SK-N-SH treated with all-trans-retinoic acid at 6 μM for 48 hours (cell line): Measurements from ENCODE around the gene ACR.

Source experiments
- ATAC-seq: fragments of 200-7000 bp; cut with Tn5 transposase; 3 replicates; pipeline ENCODE4 v1.9.1; 2020; ENCODE audit warnings: mild to moderate bottlenecking, moderate library complexity
- BACH2 ChIP-seq: fragments of 250-450 bp; sonication (Bioruptor Pico); IDR thresholded peaks from 2 replicates; pipeline ENCODE4 v1.9.0; 2021; ENCODE audit warnings: mild to moderate bottlenecking, borderline replicate concordance
- CSDC2 ChIP-seq: fragments of 250-450 bp; sonication (Bioruptor Pico); IDR thresholded peaks from 2 replicates; pipeline ENCODE4 v1.5.0; 2020; ENCODE audit warnings: mild to moderate bottlenecking, moderate library complexity
- ESRRG ChIP-seq: fragments of 250-450 bp; sonication (Bioruptor Pico); IDR thresholded peaks from 2 replicates; pipeline ENCODE4 v1.6.1; 2021; ENCODE audit warnings: mild to moderate bottlenecking
- GLIS3 ChIP-seq: fragments of 250-450 bp; sonication (Bioruptor Pico); IDR thresholded peaks from 2 replicates; pipeline ENCODE4 v1.5.0; 2020; ENCODE audit warnings: mild to moderate bottlenecking, moderate library complexity
- PPARA ChIP-seq: fragments of 250-450 bp; sonication (Bioruptor Pico); IDR thresholded peaks from 2 replicates; pipeline ENCODE4 v1.5.0; 2020; ENCODE audit warnings: mild to moderate bottlenecking, borderline replicate concordance
- RARB ChIP-seq: fragments of 250-450 bp; sonication (Bioruptor Pico); IDR thresholded peaks from 2 replicates; pipeline ENCODE4 v1.8.0; 2021; ENCODE audit warnings: mild to moderate bottlenecking, moderate library complexity
- SNAI2 ChIP-seq: fragments of 250-450 bp; sonication (Bioruptor Pico); IDR thresholded peaks from 2 replicates; pipeline ENCODE4 v1.5.0; 2020; ENCODE audit warnings: mild to moderate bottlenecking, moderate library complexity
- TCF4 ChIP-seq: fragments of 250-450 bp; sonication (Bioruptor Pico); IDR thresholded peaks from 2 replicates; pipeline ENCODE4 v1.8.0; 2021; ENCODE audit warnings: mild to moderate bottlenecking, moderate library complexity, borderline replicate concordance
- TOX ChIP-seq: fragments of 250-450 bp; sonication (Bioruptor Pico); IDR thresholded peaks from 2 replicates; pipeline ENCODE4 v1.8.0; 2021; ENCODE audit warnings: mild to moderate bottlenecking, moderate library complexity, borderline replicate concordance
- ZFP3 ChIP-seq: fragments of 250-450 bp; sonication (Bioruptor Pico); IDR thresholded peaks from 2 replicates; pipeline ENCODE4 v1.5.0; 2020; ENCODE audit warnings: mild to moderate bottlenecking, moderate library complexity
- ZNF565 ChIP-seq: fragments of 450-650 bp; formaldehyde crosslinking; conservative IDR thresholded peaks from 2 replicates; pipeline ENCODE4 v1.5.0; 2020; ENCODE audit warnings: low read depth, mild to moderate bottlenecking, moderate library complexity
- ZNF70 ChIP-seq: fragments of 450-650 bp; formaldehyde crosslinking; IDR thresholded peaks from 2 replicates; pipeline ENCODE4 v1.5.0; 2020; ENCODE audit warnings: mild to moderate bottlenecking, moderate library complexity
- ZNF8 ChIP-seq: fragments of 450-650 bp; formaldehyde crosslinking; IDR thresholded peaks from 2 replicates; pipeline ENCODE4 v1.5.0; 2020; ENCODE audit warnings: mild to moderate bottlenecking, moderate library complexity
- TF ChIP-seq, protein P1 (sequence below): fragments of 250-450 bp; sonication (Bioruptor Pico); IDR thresholded peaks from 2 replicates; pipeline ENCODE4 v1.5.0; 2020; ENCODE audit warnings: mild to moderate bottlenecking, moderate library complexity
- TF ChIP-seq, protein P2 (sequence below): fragments of 250-450 bp; sonication (Bioruptor Pico); IDR thresholded peaks from 2 replicates; pipeline ENCODE4 v1.5.1; 2020; ENCODE audit warnings: low read depth, mild to moderate bottlenecking, moderate library complexity
- TF ChIP-seq, protein P3 (sequence below): fragments of 250-450 bp; sonication (Bioruptor Pico); IDR thresholded peaks from 2 replicates; pipeline ENCODE4 v1.5.1; 2021; ENCODE audit warnings: mild to moderate bottlenecking, moderate library complexity
- TF ChIP-seq, protein P4 (sequence below): fragments of 250-450 bp; sonication (Bioruptor Pico); IDR thresholded peaks from 2 replicates; pipeline ENCODE4 v1.8.0; 2021; ENCODE audit warnings: low read depth, mild to moderate bottlenecking, moderate library complexity, borderline replicate concordance
- TF ChIP-seq, protein P5 (sequence below): fragments of 250-450 bp; sonication (Bioruptor Pico); IDR thresholded peaks from 2 replicates; pipeline ENCODE4 v1.8.0; 2020; ENCODE audit warnings: mild to moderate bottlenecking, moderate library complexity, borderline replicate concordance

The ACR gene

DNA sequence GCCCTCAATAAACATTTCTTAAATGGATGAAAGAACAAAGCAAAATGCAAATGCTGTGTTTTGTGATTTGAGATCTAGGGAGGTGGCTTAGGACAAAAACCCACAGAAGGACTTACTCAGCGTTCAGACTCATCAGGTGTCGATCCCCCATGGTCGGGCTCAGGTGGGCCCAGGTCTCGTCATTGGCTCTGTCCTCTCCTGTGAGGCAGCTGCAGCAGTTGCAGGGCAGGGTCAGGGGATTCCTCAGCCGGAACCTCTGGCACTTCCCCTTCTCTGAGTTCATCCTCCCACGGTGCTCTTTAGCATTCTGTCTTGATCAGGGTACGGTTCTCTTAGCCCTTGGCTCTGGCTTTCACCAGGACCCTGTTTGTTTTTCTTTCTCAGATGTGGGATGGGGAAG is 14.0 kb upstream of the ACR start (continued):
- TF ChIP-seq, protein P1, sequence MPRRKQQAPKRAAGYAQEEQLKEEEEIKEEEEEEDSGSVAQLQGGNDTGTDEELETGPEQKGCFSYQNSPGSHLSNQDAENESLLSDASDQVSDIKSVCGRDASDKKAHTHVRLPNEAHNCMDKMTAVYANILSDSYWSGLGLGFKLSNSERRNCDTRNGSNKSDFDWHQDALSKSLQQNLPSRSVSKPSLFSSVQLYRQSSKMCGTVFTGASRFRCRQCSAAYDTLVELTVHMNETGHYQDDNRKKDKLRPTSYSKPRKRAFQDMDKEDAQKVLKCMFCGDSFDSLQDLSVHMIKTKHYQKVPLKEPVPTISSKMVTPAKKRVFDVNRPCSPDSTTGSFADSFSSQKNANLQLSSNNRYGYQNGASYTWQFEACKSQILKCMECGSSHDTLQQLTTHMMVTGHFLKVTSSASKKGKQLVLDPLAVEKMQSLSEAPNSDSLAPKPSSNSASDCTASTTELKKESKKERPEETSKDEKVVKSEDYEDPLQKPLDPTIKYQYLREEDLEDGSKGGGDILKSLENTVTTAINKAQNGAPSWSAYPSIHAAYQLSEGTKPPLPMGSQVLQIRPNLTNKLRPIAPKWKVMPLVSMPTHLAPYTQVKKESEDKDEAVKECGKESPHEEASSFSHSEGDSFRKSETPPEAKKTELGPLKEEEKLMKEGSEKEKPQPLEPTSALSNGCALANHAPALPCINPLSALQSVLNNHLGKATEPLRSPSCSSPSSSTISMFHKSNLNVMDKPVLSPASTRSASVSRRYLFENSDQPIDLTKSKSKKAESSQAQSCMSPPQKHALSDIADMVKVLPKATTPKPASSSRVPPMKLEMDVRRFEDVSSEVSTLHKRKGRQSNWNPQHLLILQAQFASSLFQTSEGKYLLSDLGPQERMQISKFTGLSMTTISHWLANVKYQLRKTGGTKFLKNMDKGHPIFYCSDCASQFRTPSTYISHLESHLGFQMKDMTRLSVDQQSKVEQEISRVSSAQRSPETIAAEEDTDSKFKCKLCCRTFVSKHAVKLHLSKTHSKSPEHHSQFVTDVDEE (CRISPR knock-in tag) = no peak

DNA sequence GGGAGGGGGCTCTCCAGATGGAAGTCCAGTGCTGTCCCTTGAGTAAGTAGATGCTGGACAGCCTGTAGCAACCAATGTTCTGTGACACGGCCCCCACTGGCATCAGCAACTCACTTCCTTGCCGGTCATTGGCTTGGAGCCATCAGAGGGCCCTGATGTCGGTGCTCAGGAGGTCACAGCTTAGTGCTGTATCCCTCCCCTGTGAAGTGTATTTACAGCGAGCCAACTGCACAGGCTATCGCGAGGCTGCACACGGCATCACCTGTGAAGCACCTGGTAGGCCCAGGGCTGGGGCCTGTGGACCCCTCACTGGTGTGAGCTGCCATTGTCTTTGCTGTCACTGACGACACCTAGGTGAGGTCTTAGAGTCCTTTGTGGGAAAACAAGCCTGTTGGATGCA is 13.4 kb upstream of the ACR start:
- no peak for ATAC-seq
- TF ChIP-seq, protein P1 (CRISPR knock-in tag) = no peak
- TF ChIP-seq RARB (no peak), SNAI2 (CRISPR knock-in tag) (no peak), GLIS3 (CRISPR knock-in tag) (no peak), ZNF565 (CRISPR knock-in tag) (no peak), PPARA (CRISPR knock-in tag) (no peak), CSDC2 (CRISPR knock-in tag) (no peak), TOX (CRISPR knock-in tag) (no peak), ZNF70 (no peak)
- TF ChIP-seq, protein P2, sequence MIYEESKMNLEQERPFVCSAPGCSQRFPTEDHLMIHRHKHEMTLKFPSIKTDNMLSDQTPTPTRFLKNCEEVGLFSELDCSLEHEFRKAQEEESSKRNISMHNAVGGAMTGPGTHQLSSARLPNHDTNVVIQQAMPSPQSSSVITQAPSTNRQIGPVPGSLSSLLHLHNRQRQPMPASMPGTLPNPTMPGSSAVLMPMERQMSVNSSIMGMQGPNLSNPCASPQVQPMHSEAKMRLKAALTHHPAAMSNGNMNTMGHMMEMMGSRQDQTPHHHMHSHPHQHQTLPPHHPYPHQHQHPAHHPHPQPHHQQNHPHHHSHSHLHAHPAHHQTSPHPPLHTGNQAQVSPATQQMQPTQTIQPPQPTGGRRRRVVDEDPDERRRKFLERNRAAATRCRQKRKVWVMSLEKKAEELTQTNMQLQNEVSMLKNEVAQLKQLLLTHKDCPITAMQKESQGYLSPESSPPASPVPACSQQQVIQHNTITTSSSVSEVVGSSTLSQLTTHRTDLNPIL (CRISPR knock-in tag) = no peak
- TF ChIP-seq, protein P3, sequence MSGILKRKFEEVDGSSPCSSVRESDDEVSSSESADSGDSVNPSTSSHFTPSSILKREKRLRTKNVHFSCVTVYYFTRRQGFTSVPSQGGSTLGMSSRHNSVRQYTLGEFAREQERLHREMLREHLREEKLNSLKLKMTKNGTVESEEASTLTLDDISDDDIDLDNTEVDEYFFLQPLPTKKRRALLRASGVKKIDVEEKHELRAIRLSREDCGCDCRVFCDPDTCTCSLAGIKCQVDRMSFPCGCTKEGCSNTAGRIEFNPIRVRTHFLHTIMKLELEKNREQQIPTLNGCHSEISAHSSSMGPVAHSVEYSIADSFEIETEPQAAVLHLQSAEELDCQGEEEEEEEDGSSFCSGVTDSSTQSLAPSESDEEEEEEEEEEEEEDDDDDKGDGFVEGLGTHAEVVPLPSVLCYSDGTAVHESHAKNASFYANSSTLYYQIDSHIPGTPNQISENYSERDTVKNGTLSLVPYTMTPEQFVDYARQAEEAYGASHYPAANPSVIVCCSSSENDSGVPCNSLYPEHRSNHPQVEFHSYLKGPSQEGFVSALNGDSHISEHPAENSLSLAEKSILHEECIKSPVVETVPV = no peak
- TF ChIP-seq, protein P4, sequence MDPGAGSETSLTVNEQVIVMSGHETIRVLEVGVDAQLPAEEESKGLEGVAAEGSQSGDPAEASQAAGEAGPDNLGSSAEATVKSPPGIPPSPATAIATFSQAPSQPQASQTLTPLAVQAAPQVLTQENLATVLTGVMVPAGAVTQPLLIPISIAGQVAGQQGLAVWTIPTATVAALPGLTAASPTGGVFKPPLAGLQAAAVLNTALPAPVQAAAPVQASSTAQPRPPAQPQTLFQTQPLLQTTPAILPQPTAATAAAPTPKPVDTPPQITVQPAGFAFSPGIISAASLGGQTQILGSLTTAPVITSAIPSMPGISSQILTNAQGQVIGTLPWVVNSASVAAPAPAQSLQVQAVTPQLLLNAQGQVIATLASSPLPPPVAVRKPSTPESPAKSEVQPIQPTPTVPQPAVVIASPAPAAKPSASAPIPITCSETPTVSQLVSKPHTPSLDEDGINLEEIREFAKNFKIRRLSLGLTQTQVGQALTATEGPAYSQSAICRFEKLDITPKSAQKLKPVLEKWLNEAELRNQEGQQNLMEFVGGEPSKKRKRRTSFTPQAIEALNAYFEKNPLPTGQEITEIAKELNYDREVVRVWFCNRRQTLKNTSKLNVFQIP (CRISPR knock-in tag) = no peak

DNA sequence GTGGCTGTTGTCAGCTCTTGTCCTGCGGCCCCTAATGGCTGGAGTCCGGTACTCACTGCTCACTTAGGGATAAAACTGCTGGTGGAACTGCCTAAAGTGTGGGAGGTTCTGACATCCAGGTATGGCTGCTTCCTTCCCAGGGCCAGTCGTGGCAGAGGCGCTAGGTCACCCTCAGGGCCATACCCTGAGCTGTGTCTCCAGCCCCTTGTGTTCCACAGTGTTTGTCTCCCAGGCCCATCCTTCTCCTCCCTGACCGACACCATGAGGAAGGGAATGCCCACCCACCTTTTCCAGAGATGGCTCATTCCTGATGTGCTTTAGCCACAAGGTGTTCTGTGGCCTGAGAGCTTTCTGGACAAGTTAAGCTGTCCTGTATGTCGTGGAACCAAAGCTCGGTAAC is 12.4 kb upstream of the ACR start:
- ATAC-seq = no peak
- TF ChIP-seq ZFP3 (CRISPR knock-in tag) = no peak
- TF ChIP-seq, protein P3 = no peak

DNA sequence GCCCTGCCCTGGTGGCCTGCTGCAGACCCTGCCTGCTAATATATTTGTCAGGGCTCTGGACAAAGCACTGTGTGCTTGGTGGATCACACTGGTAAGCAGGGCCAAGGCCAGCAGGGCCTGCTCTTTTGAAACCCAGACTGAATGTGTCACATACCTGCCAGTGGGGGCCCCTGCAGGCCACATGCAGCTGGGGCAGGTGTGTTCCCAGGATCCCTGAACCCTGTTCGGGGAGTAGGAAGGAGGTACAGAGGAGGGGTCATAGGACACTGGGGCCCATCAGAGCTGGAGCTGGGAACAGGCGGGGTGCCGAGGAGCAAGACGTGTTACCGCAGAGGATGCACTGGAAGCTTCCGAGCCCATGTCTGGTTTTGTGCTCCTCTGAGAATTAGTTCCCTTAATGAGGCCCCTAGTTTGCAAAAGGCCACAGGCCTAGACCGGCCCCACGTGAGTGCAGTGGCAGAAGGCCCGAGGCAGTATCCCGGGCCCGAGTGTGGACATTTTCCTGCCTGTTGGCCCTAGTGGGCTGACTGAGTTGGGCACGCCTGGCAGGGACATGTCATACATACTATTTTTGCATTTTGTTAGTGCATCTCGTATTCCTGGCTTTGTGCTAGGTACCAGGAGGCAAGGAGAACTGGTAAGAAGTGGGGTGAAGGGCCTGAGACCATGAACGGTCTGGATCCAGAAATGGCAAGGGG is 11.2 kb upstream of the ACR start:
- no peak for ATAC-seq
- TF ChIP-seq SNAI2 (CRISPR knock-in tag) = no peak
- no peak for TF ChIP-seq GLIS3 (CRISPR knock-in tag)
- no peak for TF ChIP-seq RARB
- TF ChIP-seq ZNF70 = no peak
- no peak for TF ChIP-seq ESRRG
- TF ChIP-seq, protein P5, sequence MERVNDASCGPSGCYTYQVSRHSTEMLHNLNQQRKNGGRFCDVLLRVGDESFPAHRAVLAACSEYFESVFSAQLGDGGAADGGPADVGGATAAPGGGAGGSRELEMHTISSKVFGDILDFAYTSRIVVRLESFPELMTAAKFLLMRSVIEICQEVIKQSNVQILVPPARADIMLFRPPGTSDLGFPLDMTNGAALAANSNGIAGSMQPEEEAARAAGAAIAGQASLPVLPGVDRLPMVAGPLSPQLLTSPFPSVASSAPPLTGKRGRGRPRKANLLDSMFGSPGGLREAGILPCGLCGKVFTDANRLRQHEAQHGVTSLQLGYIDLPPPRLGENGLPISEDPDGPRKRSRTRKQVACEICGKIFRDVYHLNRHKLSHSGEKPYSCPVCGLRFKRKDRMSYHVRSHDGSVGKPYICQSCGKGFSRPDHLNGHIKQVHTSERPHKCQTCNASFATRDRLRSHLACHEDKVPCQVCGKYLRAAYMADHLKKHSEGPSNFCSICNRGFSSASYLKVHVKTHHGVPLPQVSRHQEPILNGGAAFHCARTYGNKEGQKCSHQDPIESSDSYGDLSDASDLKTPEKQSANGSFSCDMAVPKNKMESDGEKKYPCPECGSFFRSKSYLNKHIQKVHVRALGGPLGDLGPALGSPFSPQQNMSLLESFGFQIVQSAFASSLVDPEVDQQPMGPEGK = no peak
- no peak for TF ChIP-seq TCF4 (CRISPR knock-in tag)
- TF ChIP-seq, protein P1 (CRISPR knock-in tag) = no peak
- TF ChIP-seq BACH2 = no peak
- no peak for TF ChIP-seq ZNF8
